GM10266 (cell line): ENCODE measurements around the gene LGALS3BP.

Experiments used
- DNase-seq: peaks from one replicate; pipeline ENCODE4 v3.0.0; 2012; ENCODE audit errors: extremely low spot score
- TF ChIP-seq, protein P1 (sequence below): IDR thresholded peaks from 2 replicates; pipeline ENCODE4 v1.5.1; 2012; ENCODE audit warnings: mild to moderate bottlenecking, low read depth; ENCODE audit not compliant: control insufficient read depth, insufficient read depth; ENCODE audit errors: missing control alignments

LGALS3BP gene

DNA sequence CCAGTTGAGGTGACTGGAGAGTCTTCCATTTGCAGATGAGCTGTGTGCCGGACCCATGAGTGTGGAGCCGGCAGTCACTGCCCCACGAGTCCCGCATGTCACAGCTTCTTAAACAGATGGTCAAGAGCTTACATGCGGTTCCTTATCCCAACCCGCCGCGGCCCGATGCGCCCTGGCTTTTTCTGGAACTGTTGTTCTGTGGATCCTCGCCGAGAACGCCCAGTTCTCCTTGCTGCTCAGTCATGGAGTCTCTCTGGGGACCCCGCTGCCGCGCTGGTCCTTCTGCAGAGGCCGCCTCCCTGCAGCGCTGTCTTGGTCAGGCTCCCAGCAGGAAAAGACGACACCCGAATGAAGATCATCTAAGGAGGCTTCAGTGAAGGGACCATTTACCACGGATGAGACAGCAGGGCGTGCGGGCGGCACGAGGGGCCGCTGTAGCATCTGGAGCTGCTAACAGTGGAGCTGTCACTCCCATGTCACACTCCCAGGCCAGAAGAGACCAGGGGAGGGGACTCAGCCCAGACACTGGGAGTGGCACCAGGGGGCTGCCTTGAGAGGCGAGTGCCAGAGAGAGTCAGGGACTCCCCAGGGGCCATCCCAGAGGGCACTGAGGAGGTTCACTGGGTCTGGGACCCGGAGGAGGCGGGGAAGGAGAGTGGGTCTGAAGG, 10.8 kb upstream of the LGALS3BP start:
- TF ChIP-seq, protein P1, sequence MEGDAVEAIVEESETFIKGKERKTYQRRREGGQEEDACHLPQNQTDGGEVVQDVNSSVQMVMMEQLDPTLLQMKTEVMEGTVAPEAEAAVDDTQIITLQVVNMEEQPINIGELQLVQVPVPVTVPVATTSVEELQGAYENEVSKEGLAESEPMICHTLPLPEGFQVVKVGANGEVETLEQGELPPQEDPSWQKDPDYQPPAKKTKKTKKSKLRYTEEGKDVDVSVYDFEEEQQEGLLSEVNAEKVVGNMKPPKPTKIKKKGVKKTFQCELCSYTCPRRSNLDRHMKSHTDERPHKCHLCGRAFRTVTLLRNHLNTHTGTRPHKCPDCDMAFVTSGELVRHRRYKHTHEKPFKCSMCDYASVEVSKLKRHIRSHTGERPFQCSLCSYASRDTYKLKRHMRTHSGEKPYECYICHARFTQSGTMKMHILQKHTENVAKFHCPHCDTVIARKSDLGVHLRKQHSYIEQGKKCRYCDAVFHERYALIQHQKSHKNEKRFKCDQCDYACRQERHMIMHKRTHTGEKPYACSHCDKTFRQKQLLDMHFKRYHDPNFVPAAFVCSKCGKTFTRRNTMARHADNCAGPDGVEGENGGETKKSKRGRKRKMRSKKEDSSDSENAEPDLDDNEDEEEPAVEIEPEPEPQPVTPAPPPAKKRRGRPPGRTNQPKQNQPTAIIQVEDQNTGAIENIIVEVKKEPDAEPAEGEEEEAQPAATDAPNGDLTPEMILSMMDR, result no peak
- DNase-seq, result no peak

DNA sequence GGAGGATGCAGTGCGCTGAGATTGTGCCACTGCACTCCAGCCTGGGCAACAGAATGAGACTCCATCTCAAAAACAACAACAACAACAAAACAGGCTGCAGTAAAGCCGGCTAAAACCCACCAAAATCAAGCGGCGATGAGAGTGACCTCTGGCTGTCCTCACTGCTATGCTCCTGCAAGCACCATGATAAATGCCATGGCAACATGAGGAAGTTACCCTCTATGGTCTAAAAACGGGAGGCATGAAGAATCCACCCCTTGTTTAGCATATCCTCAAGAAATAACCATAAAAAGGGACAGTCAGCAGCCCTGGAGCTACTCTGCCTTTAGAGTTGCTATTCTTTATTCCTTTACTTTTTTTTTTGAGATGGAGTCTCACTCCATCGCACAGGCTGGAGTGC, 8.4 kb upstream of the LGALS3BP start:
- TF ChIP-seq, protein P1, result no peak
- no peak for DNase-seq

DNA sequence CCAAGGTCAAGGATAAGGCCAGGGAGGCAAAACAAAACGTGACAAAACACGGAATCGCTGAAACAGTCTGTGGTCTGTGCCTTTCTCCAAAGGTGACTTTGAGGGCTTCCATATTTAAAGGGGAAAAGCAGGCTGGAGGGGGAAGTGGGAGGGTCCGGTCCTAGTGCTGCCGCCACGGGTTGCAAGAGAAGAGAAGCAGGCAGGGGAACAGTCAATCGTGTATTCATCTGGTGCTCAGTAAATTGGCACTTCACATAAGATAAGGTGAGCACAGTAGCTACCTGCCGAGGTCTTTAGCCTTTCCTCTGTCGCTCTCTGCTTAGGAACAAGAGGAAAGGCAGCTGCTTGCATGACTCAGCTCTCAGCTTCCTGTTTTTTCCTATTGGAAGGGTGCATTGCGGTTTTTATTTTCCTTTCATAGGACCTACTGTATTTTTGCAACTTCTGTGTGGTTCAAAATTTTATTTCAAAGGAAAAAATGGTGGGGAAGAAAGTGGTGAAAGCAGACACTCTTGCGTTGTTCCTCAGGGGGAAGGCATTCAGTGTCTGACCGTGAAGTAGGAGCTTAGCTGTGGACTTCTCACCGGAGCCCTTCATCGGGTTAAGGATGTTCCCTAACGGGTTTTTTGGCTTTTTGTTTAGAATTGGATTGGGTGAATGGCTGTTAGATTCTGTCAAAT, 7.1 kb upstream of the LGALS3BP start:
- no peak for DNase-seq
- TF ChIP-seq, protein P1, result no peak

DNA sequence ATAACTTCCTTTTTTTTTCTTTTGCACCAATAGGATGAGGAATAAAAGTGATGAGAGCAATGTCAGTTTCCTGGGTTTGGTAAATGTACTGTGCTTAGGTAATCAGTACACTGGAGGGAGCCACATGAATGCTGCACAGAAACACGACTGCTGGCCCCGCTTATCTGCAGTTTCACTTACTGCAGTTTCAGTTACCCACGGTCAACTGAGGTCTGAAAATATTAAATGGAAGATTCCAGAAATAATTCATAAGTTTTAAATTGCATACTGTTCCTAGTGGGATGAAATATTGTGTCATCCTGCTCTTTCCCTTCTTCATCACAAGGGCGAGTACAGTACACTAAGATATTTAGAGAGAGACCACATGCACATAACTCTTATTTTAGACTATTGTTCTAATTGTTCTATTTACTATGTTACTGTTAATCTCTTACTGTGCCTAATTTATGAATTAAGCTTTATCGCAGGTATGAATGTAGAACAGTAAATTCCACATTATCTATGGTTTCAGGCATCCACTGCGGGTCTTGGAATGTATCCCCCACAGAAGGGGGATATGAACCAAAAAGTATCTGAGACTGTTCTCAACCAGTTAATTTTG, 6.4 kb upstream of the LGALS3BP start:
- TF ChIP-seq, protein P1, result peak; percentile 37
- no peak for DNase-seq

DNA sequence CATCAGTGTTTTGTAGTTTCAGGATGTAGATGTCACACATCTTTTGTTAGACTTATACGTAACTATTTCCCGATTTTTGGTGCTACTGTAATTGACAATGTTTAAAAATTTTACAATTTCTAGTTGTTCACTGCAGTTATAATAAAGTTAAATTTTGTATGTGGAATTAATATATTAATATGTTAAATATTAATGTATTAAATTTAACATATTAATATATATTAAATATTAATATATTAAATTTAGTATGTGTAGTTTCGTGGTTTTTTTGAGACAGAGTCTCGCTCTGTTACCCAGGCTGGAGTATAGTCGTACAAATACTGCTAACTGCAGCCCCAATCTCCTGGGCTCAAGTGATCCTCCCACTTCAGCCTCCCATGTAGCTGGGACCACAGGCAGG, 5.7 kb upstream of the LGALS3BP start:
- TF ChIP-seq, protein P1, result no peak
- no peak for DNase-seq

DNA sequence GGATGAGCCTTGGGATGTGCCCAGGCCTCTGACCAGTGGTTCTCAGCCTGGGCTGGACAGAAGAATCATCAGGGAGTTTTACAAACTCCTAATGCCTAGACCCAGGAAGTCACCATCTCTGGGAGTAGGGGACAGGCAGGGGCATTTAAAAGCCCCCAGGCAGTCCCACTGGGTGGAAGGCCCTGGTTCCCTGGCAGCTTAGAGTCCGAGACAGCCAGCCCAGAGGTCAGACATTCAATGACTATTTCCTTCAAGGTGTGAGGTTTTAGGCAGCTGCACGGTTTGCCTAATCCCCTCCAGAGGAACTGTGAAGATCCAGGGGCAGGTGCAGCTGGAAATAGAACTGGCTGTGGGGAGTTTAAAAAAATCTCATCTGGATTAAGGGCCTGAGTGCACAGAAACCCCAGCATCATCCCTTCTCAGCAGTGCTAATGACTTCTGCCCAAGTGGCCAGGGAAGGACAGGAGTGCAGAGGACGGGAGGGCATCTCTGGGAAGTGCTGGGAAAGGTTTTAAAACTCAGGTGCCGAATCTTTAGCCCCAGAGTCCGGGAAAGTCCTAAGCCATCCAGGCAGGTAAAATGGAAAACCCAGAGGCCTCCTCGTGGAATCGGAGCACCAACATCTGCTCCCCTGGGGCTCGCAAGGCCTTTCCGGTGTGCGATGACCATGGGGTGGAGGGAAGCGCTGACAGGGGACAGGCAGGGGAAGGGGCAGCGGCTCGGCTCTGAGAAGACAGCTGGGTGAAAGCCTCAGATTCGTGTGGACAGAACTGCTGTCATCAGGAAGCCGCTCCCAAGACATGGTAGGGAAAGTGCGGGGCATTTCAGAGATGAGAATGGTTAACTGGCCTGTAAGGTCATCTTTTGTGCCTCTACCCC, 1.5 kb upstream of the LGALS3BP start:
- no peak for DNase-seq
- TF ChIP-seq, protein P1, result no peak
